Thymus (tissue), 11 donors: ENCODE data around the gene DOCK1. TPM values are rescaled to one million over a fixed set of nuclear protein-coding genes. Genes with fewer than 3 reads are reported as not detected.

Source experiments
- DNase-seq, 9 donors: peaks; one replicate each; pipeline ENCODE4 v3.0.0-alpha.2; 2013; ENCODE audit warnings: low spot score in 9 of 9, low read depth in 6 of 9, missing footprints in 1 of 9
- H3K27ac ChIP-seq, 2 donors: one replicate each; pipeline ENCODE4 v1.5.1; 2013; ENCODE audit warnings: control low read depth in 1 of 2, low read depth in 1 of 2, low read length in 1 of 2, mild to moderate bottlenecking in 1 of 2, moderate library complexity in 1 of 2
- H3K27me3 ChIP-seq, 2 donors: one replicate each; pipeline ENCODE4 v1.5.1; 2013; ENCODE audit warnings: low read length in 1 of 2; ENCODE audit not compliant: control insufficient read depth in 2 of 2, insufficient read depth in 1 of 2
- H3K36me3 ChIP-seq, 2 donors: one replicate each; pipeline ENCODE4 v1.5.1; 2013; ENCODE audit warnings: low read length in 1 of 2, mild to moderate bottlenecking in 1 of 2, moderate library complexity in 1 of 2; ENCODE audit not compliant: control insufficient read depth in 2 of 2, insufficient read depth in 2 of 2
- H3K4me1 ChIP-seq, 2 donors: one replicate each; pipeline ENCODE4 v1.5.1; 2013; ENCODE audit warnings: low read length in 2 of 2; ENCODE audit not compliant: control insufficient read depth in 2 of 2, insufficient read depth in 2 of 2
- H3K4me3 ChIP-seq, 2 donors: one replicate each; pipeline ENCODE4 v1.5.1; 2013; ENCODE audit warnings: low read length in 2 of 2, control low read depth in 1 of 2, mild to moderate bottlenecking in 1 of 2
- H3K9me3 ChIP-seq, 2 donors: one replicate each; pipeline ENCODE4 v1.5.1; 2013; ENCODE audit warnings: low read length in 1 of 2, mild to moderate bottlenecking in 1 of 2; ENCODE audit not compliant: control insufficient read depth in 2 of 2, insufficient read depth in 1 of 2
- WGBS: extraction: QIAGEN DNeasy Blood & Tissue Kit; methylation state at CpG from one replicate; pipeline ENCODE4 v1.1.7; 2013; 5-methylcytosine and 5-hydroxymethylcytosine counted together
- polyA plus RNA-seq: library from polyadenylated mRNA; stranded (reverse); fragments of 200-250 nt; gene quantifications from one replicate; pipeline ENCODE4 v1.2.3, GENCODE V29; 2013
- total RNA-seq: library from RNA; stranded (reverse); fragments of 120-200 nt; gene quantifications from one replicate; pipeline ENCODE4 v1.2.4, GENCODE V29; 2013
- donor health status: healthy.

DOCK1 gene
- total and polyA plus RNA-seq, 2 donors: 10.2 to 11.7 TPM

DNA sequence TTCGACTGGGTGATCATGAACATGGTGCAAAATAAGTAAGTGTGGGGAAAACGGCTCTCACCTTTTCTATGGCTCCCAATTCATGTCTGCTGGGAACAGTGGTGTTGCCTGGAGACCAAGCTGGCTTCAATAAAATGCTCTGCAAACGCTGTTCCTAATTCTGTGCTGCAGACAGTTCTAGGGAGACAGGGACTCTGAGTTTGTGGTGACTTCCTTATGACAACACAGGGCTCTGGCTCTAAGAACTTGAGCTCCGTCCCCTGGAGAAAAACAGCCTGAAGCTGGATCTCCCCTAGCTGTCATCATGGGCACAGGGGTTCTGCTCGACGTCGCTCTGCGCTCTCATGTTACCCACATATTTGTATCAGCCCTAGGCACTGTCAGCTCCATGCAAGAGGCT, 352.2 kb downstream of the DOCK1 start:
- Histone ChIP-seq H3K4me1 (peaks cover 0 to 8% of the 10 kb centered on the region in 2 donors), H3K9me3 (peaks cover 0 to 12% of the 10 kb centered on the region in 2 donors), H3K27ac (no peak overlapping the region), H3K36me3 (no peaks in the 10 kb centered on the region), H3K4me3 (no peak overlapping the region), H3K27me3 (no peaks in the 10 kb centered on the region)
- 88% methylated on average over 8 of the region's 8 CpGs for WGBS
- no peak for DNase-seq

GRCh38 chr10:127259347-127259746, 354.1 kb downstream of the DOCK1 start:
- no peak overlapping the region for H3K27ac ChIP-seq
- H3K36me3 ChIP-seq: no peaks in the 10 kb centered on the region
- H3K27me3 ChIP-seq: no peaks in the 10 kb centered on the region
- WGBS: 97% methylated on average over 11 of the region's 11 CpGs
- no peak for DNase-seq
- H3K4me3 ChIP-seq: no peak overlapping the region
- peaks cover 0 to 12% of the 10 kb centered on the region in 2 donors for H3K9me3 ChIP-seq
- peaks cover 0 to 5% of the 10 kb centered on the region in 2 donors for H3K4me1 ChIP-seq

DNA sequence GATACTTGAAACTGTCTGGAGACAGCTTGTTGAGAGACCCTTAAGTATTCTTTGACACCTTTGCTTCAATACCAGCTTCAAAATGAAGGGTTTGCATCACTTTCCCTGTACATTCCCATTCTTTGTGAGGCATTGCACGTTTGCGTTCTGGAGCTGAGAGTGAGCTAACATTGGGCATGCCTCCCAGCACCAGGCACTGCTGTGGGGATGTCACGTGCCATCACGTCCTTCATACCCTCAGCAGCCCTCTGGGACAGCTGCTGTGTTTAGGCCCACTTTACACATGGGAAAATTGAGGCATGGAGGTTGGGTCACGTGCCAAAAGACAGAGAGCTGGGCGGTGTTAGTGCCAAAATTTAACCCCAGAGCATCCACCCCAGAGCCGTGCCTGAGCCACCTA, 357.4 kb downstream of the DOCK1 start:
- no peak overlapping the region for H3K4me3 ChIP-seq
- WGBS: 95% methylated on average over 7 of the region's 7 CpGs
- H3K27me3 ChIP-seq: no peaks in the 10 kb centered on the region
- H3K9me3 ChIP-seq: peaks cover 0 to 12% of the 10 kb centered on the region in 2 donors
- H3K27ac ChIP-seq: no peak overlapping the region
- no peak for DNase-seq
- H3K4me1 ChIP-seq: no peaks in the 10 kb centered on the region
- H3K36me3 ChIP-seq: no peaks in the 10 kb centered on the region

- 95% methylated on average over 3 of the region's 3 CpGs for WGBS
- no peaks in the 10 kb centered on the region for H3K27me3 ChIP-seq
Observed at GRCh38 chr10:127265288-127265687, 360.1 kb downstream of the DOCK1 start.

GRCh38 chr10:127266431-127266830, 361.2 kb downstream of the DOCK1 start:
- H3K4me1 ChIP-seq: no peaks in the 10 kb centered on the region
- no peaks in the 10 kb centered on the region for H3K27me3 ChIP-seq
- no peaks in the 10 kb centered on the region for H3K36me3 ChIP-seq
- no peak overlapping the region for H3K4me3 ChIP-seq
- WGBS: 96% methylated on average over 2 of the region's 2 CpGs
- no peak for DNase-seq
- no peak overlapping the region for H3K27ac ChIP-seq
- peaks cover 0 to 2% of the 10 kb centered on the region in 2 donors for H3K9me3 ChIP-seq

More at GRCh38 chr10:127265288-127265687, 360.1 kb downstream of the DOCK1 start:
- H3K36me3 ChIP-seq: no peaks in the 10 kb centered on the region
- peaks cover 0 to 12% of the 10 kb centered on the region in 2 donors for H3K9me3 ChIP-seq
- no peak overlapping the region for H3K4me3 ChIP-seq
- no peaks in the 10 kb centered on the region for H3K4me1 ChIP-seq
- DNase-seq: no peak
- H3K27ac ChIP-seq: no peak overlapping the region

GRCh38 chr10:127267442-127267841, 362.2 kb downstream of the DOCK1 start:
- Histone ChIP-seq H3K9me3 (no peaks in the 10 kb centered on the region), H3K27me3 (no peaks in the 10 kb centered on the region), H3K4me3 (no peak overlapping the region), H3K4me1 (no peaks in the 10 kb centered on the region), H3K36me3 (no peaks in the 10 kb centered on the region), H3K27ac (no peak overlapping the region)
- 99% methylated on average over 12 of the region's 12 CpGs for WGBS
- DNase-seq: no peak

GRCh38 chr10:127272076-127272475, 366.8 kb downstream of the DOCK1 start:
- Histone ChIP-seq H3K36me3 (no peaks in the 10 kb centered on the region), H3K4me3 (no peak overlapping the region), H3K27ac (no peak overlapping the region), H3K27me3 (no peaks in the 10 kb centered on the region), H3K4me1 (no peaks in the 10 kb centered on the region), H3K9me3 (no peaks in the 10 kb centered on the region)
- no peak for DNase-seq
- 96% methylated on average over 4 of the region's 4 CpGs for WGBS

DNA sequence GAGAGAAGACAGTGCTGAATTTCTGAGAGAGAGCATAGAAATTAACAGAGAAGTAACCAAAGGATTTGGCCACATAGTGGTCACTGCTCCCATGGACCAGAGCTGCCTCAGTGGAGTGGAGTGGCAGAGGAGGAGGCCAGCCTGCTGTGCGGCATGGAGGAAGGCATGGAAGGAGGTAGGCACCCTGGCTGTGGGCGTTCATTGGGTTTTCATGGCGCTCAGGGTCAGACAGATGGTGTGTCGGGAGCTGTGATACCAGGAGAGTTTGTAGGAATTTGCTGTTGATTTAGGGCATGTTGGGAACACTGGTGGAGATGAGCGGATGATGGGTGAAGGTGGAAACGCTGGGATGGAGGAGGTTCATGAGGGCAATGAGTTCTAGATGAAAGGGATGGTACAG, 370.0 kb downstream of the DOCK1 start:
- DNase-seq: no peak
- no peaks in the 10 kb centered on the region for H3K4me1 ChIP-seq
- H3K27me3 ChIP-seq: no peaks in the 10 kb centered on the region
- 99% methylated on average over 6 of the region's 6 CpGs for WGBS
- H3K36me3 ChIP-seq: no peaks in the 10 kb centered on the region
- no peak overlapping the region for H3K27ac ChIP-seq
- H3K4me3 ChIP-seq: no peak overlapping the region
- no peaks in the 10 kb centered on the region for H3K9me3 ChIP-seq

GRCh38 chr10:127275793-127276450, 370.7 kb downstream of the DOCK1 start:
- Histone ChIP-seq H3K4me1 (no peaks in the 10 kb centered on the region), H3K27me3 (no peaks in the 10 kb centered on the region), H3K27ac (no peak overlapping the region), H3K9me3 (no peaks in the 10 kb centered on the region), H3K4me3 (no peak overlapping the region), H3K36me3 (no peaks in the 10 kb centered on the region)
- 95% methylated on average over 10 of the region's 10 CpGs for WGBS
- no peak for DNase-seq
